Measurements from ENCODE around the gene DCHS1.
"Not testable (repeated sequence)": the region's sequence is repeated elsewhere in the genome, so short reads cannot be mapped to it uniquely, and the experiment has no call there.

The DCHS1 gene

GRCh38 chr11:6655790-6656583 lies at the start of gene DCHS1:
Gene DCHS1 (minus strand): TSS chr11:6655809. CDS start chr11:6641613, 14,196 bp downstream.
- in situ Hi-C loops (cut with MboI; ENCODE audit: low sequenced_read_pairs): no loop called here

DNA sequence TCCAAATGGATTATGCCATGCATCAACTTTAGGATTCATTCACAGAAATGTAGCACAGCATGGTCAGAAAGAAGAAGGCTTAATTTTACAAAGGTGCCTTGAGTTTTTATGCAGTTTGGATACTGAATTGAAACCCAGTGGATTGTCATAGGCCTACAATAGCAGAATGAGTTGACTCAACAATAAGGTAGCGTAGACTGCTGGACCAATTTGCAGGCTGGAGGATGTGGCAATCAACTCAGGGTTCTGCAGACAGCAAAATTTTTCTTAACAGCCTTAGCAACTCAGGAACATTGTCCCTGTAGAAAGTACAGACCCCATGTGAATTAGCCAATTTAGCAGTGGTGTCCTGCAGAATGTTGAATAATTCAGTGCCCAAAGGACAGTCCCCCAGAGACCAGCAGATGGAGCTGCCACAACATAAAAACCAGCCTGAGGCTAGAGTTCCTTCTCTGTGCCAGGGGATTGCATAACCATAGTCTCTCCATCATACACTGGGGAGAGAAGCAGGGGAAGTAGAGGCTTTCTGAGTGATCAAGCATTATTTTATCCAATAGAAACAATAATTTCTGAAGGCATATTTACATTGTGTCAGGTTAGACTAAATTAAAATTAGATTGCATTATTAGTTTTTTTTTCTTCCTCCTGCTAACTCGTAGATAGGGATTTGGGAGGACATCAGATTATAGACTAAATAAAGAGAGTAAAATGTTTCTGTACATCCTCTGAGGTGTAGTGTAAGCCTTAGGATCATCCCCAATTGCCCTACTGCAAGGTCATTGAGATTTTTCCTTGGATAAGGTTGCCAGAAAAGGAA lies 47.8 kb upstream of the DCHS1 start:
- in situ Hi-C loops (cut with MboI; ENCODE audit: low sequenced_read_pairs): no loop called here

DNA sequence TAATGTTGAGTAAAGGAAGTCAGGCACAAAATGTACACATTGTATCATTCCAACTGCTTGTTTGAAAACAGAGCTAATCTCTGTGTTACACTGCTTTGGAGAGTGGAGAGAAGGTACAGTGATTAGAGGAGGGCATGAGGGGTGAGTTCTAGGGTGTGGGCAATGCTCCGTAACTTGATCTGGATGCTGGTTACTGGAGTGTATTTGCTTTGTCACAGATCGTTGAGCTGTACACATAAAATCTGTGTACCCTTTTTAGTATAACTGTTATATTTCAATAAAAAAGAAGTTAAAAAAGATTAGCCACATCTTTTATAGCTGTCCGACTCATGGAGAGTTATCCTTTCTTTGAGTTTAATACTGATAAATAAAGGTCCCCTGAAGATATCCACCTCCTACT lies 46.3 kb upstream of the DCHS1 start:
- in situ Hi-C loops (cut with MboI; ENCODE audit: low sequenced_read_pairs): not testable (repeated sequence)

DNA sequence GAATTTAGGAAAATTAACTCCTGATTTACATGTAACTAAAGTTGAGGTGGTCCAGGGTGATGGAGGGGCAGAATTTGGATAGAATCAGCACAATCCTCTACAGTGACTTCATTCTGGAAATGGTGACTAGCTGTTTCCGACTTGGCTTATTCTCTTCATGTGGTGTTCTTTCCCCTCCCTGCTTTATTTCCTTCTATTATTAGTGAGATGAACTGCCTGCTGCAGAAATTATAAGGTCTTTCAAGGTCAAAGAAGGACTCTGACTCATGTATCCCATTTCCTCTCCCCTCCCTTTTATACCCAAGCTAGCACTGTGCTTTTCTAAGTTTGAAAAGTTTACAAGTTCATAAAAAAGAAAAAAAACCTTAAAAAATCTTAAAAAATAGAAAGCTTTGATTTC lies 39.8 kb upstream of the DCHS1 start:
- in situ Hi-C loops (cut with MboI; ENCODE audit: low sequenced_read_pairs): no loop called here

DNA sequence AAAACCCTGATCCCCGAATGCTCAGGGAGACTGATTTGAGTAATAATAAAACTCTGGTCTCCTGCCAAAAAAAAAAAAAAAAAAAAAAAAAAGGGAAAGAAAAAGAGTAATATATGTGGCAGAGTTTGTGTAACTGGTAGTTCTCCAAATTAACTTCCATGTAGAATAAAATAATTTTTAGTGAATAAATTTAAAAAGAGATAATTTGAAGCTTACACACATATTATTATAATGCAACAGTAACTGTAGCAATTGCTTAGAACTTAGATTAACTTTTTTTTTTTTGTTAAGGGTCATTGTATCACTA lies 38.6 kb upstream of the DCHS1 start:
- in situ Hi-C loops (cut with MboI; ENCODE audit: low sequenced_read_pairs): no loop called here

DNA sequence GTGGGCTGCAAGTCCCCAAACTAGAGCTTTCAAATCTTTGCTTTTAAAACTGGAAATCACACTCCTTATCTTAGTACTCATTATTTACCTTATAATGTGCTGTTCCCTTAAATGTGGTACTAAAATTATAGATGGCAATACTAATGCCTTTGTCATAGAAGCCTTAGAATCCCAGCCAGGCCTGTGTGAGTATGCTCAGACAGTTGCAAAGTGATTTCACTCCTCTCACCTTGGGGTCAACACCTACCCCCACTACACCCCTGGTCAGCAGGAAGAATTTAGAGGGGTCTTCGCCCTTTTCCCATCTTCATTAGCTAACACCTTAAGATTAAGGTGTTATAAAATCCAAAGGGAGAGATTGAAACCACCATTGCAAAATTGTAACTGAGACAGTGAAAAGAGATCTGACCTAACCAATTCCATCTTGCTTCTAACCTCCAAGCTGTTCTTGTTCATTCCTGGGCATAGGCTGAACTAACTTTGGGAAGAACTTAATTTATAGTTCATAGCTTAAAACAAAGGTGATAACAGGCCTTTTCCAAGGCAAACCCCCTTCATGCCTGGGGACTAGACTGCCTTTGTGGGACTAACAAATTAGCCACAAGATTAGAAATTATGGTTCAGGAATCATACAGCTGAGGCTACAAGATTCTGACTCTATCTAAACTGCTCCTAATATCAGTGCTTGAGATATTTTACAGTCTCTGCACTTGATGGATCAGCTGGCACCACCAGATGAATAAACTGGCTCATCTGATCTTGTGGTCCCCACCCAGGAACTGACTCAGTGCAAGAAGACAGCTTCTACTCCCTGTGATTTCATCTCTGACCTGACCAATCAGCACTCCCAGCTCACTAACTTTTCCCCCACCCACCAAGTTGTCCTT lies 38.0 kb upstream of the DCHS1 start:
- in situ Hi-C loops (cut with MboI; ENCODE audit: low sequenced_read_pairs): no loop called here

DNA sequence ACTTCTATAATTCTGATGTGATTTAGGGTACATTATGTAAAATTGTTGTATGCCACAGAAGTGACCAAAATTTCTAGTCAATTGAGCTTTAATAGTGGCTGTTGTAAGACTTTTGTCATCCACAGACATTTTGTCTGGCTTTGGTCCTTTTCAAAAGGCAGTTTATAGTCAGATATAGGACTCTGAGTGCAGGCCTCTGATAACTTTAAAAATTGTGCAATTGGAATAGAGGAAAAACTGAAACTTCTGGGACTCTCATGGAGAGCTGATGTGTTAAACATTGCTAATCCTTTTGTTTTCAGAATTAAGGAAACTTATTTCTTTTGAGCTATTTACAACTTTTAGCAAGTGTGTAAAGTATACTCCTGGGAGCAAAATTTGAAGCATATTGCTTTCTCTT lies 36.5 kb upstream of the DCHS1 start:
- in situ Hi-C loops (cut with MboI; ENCODE audit: low sequenced_read_pairs): no loop called here

- in situ Hi-C loops (cut with MboI; ENCODE audit: low sequenced_read_pairs): not testable (repeated sequence)
These were observed 35.0 kb upstream of the DCHS1 start for GRCh38 chr11:6690431-6691132.

DNA sequence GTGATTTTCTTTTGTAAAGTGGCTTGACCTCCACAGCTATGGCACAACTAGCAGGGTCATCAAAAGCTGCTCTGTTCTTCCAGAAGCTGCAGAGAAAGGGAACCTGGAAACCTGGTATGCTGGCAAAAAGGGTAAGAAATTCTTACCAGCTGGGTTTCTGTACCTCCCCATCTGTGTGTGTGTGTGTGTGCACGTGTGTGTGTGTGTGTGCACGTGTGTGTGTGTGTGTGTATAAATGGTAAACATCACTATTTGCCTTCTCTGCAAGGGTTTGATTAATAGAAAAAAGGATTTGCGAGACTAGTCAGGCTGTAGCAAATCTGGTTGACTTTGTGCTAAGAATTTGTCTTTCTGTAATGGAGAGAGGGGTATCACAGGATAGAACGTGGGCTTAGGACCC lies 32.3 kb upstream of the DCHS1 start:
- in situ Hi-C loops (cut with MboI; ENCODE audit: low sequenced_read_pairs): no loop called here

- in situ Hi-C loops (cut with MboI; ENCODE audit: low sequenced_read_pairs): no loop called here
These were observed 30.4 kb upstream of the DCHS1 start for GRCh38 chr11:6686006-6686405.

GRCh38 chr11:6684068-6684467 lies 28.5 kb upstream of the DCHS1 start:
- in situ Hi-C loops (cut with MboI; ENCODE audit: low sequenced_read_pairs): not testable (repeated sequence)

GRCh38 chr11:6682936-6683861 lies 27.6 kb upstream of the DCHS1 start, which contains the start of gene MRPL17:
Gene MRPL17 (minus strand): TSS chr11:6683340. CDS start chr11:6683296, 44 bp downstream.
- in situ Hi-C loops (cut with MboI; ENCODE audit: low sequenced_read_pairs): no loop called here

DNA sequence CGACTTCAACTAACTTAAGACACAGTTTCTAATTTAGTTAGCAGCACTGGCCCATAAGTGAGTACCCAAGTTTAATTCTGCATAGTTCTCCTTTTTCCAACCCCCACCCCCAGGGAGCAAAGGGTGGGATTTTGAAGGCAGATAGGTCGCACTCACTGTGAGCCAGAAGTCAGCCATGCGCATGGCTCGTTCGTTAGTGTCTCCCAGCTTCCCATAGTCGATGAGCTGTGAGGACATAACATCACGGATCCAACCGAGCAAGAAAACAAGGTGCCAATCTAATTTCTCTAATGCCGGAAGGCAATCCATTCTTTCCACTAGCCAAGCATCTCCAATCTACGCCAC lies 27.0 kb upstream of the DCHS1 start:
- in situ Hi-C loops (cut with MboI; ENCODE audit: low sequenced_read_pairs): no loop called here

- in situ Hi-C loops (cut with MboI; ENCODE audit: low sequenced_read_pairs): no loop called here
These were observed 26.3 kb upstream of the DCHS1 start for GRCh38 chr11:6681949-6682348.

DNA sequence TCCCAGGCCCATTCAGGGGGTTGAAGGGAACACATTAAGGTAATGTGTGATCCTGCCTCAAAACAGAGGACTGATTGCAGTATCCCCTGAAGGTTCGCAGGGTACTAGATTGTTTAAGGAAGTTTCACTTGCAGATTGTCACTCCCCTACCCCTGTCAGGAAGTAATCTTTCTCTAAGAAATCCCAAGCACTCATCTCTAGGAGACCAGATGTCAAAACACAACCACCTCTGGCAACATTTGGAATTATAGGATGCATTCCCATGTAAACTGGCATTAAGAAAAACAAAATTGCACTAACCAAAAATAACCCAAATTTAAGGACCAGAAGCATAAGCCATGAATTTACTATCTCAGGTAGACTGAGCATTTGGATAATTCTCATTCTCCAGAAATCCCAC lies 25.9 kb upstream of the DCHS1 start:
- in situ Hi-C loops (cut with MboI; ENCODE audit: low sequenced_read_pairs): no loop called here

DNA sequence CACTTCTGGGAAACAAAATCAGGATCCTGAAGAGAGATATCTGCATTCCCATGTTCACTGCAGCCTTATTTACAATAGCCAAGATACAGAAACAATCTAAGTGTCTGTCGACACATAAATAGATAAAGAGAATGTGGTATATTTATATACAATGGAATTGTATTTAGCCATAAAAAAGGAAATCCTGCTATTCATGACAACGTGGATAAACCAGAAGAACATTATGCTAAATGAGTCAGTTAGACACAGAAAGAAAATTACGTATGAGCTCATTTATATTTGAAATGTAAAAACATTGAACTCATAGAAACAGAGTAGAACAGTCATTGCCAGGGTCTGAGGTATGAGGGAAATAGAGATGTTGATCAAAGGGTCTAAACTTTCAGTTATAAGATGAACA lies 21.4 kb upstream of the DCHS1 start:
- in situ Hi-C loops (cut with MboI; ENCODE audit: low sequenced_read_pairs): no loop called here

GRCh38 chr11:6674862-6675261 lies 19.3 kb upstream of the DCHS1 start:
- in situ Hi-C loops (cut with MboI; ENCODE audit: low sequenced_read_pairs): no loop called here

DNA sequence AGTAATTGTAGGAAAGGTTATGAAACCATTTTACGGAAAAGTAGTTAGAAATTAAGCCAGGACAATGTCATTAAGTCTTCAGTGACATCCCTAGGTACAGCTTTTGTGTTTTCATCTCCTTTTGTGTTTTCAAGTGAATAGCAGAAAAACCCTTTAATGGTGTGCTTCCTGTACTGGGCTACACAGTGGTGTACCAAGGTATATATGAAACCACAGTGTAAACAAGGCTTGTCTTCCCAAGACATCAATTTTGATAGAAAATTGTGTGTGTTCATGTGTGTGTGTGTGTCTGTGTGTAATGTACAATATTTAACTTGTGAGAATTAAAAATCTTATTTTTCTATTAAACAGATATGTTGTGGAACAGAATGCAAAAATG lies 18.6 kb upstream of the DCHS1 start:
- in situ Hi-C loops (cut with MboI; ENCODE audit: low sequenced_read_pairs): no loop called here

DNA sequence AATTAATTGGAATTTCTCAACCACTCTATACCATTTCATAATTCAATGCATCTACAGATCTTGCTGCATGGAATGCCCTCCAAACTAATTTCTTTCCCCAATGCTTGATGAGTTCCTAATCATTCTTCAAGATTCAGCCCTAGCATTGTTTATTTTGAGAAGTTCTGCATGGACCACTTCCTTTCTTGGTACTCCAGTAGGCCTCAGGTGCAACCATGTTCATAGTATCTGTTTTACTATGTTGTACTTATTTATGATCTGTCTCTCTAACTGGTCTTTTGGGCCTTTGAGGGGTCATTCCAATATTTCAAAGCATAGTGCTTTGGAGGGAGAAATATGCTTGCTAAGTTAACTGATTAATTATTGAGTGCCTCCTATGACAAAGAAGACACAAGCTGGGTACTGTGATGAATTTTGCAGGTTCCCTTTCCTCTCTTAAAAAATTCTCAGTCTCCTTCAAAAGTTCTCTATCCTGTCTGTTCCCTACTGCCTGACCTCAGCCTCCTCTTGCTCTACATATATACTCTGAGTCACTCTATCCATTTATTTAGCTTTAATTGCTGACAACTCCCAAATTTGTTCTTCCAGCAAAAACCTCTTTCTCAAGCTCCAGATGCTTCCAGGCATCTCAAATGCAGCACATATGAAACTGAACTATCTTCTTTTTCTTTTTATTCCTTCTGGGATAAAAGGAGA lies 18.1 kb upstream of the DCHS1 start:
- in situ Hi-C loops (cut with MboI; ENCODE audit: low sequenced_read_pairs): no loop called here
